Measurements from ENCODE around the gene DSCAM. TPM values are rescaled to one million over a fixed set of nuclear protein-coding genes. Genes with fewer than 3 reads are reported as not detected.

Gene DSCAM
- total and polyA plus RNA-seq, 10 of the 15 experiments (the other 5 are each of a cell fraction or from before 2014, with no cell fraction given), result not detected

DNA sequence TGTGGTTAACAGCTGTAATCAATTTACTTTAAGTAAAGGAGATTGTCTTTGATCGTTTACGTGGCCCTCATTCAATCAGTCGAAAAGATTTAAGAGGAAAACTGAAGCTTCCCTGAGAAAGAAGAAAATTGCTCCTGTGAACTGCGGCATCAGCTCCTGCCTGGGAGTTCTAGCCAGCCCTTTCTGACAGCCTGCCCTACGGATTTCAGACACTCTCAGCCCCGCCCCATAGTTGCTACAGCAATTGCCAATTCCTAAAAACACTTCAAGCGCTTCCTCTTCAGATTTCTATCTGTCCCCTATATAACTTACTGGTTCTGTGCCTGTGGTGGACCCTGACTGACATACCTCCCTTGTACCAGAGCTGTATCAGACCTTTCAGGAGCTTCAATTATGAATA is 277.6 kb downstream of the DSCAM start:
- 5% methylated on average over 7 of the region's 7 CpGs for WGBS (ENCODE audit: insufficient coverage, insufficient replicate concordance, low lambda C conversion rate, missing lambda C conversion rate)
- ChIA-PET CTCF (no interaction called here), POLR2A (no interaction called here), SMC1A (ENCODE audit: uncharacterized antibody, unreplicated experiment) (interaction anchor here (0.6 kb wide), 1 partner anchor 154 kb away, joined by 3 read pairs; no protein-coding TSS in a partner anchor), RAD21 (ENCODE audit: unreplicated experiment) (no interaction called here)
- Histone ChIP-seq H2AFZ (ENCODE audit: control insufficient read depth, low read depth, low read length) (no peak overlapping the region), H3K9me3 (replicated peaks; ENCODE audit: control insufficient read depth, insufficient read depth, low read length) (no peaks in the 10 kb centered on the region; the same call in 2 of the 3 replicates), H3K79me2 (ENCODE audit: control insufficient read depth, insufficient read depth, low read length) (no peaks in the 10 kb centered on the region), H3K27ac (ENCODE audit: control insufficient read depth, insufficient read depth) (no peak overlapping the region), H3K27me3 (replicated peaks in 1 of 2; ENCODE audit: control insufficient read depth in 2 of 2, insufficient read depth in 2 of 2, low read length in 1 of 2) (no peaks in the 10 kb centered on the region), H3K4me3 (no peak overlapping the region), H3K36me3 (ENCODE audit: control insufficient read depth in 2 of 2, insufficient read depth in 2 of 2, low read length in 1 of 2) (no peaks in the 10 kb centered on the region), H4K20me1 (ENCODE audit: control insufficient read depth, insufficient read depth) (no peaks in the 10 kb centered on the region), H3K9ac (ENCODE audit: control insufficient read depth, insufficient read depth, low read length) (no peak overlapping the region), H3K4me1 (ENCODE audit: control insufficient read depth, insufficient read depth, low read length) (no peaks in the 10 kb centered on the region), H3K4me2 (ENCODE audit: control insufficient read depth, insufficient read depth) (no peak overlapping the region)
- FAIRE-seq, result no peak
- TF ChIP-seq, protein P1, sequence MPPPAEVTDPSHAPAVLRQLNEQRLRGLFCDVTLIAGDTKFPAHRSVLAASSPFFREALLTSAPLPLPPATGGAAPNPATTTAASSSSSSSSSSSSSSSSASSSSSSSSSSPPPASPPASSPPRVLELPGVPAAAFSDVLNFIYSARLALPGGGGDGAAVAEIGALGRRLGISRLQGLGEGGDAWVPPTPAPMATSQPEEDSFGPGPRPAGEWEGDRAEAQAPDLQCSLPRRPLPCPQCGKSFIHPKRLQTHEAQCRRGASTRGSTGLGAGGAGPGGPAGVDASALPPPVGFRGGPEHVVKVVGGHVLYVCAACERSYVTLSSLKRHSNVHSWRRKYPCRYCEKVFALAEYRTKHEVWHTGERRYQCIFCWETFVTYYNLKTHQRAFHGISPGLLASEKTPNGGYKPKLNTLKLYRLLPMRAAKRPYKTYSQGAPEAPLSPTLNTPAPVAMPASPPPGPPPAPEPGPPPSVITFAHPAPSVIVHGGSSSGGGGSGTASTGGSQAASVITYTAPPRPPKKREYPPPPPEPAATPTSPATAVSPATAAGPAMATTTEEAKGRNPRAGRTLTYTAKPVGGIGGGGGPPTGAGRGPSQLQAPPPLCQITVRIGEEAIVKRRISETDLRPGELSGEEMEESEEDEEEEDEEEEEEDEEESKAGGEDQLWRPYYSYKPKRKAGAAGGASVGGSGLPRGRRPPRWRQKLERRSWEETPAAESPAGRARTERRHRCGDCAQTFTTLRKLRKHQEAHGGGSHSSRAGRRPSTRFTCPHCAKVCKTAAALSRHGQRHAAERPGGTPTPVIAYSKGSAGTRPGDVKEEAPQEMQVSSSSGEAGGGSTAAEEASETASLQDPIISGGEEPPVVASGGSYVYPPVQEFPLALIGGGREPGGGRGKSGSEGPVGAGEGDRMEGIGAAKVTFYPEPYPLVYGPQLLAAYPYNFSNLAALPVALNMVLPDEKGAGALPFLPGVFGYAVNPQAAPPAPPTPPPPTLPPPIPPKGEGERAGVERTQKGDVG (CRISPR knock-in tag; IDR thresholded peaks at IDR 0.05), result no peak
- TF ChIP-seq MXI1 (IDR thresholded peaks at IDR 0.05; ENCODE audit: low read depth, low read length), result no peak
- no peak for TF ChIP-seq YY1 (IDR thresholded peaks at IDR 0.05; ENCODE audit: low read depth, low read length)
- TF ChIP-seq RUNX3 (IDR thresholded peaks at IDR 0.05; ENCODE audit: low read length), result no peak
- no peak for TF ChIP-seq EED (IDR thresholded peaks at IDR 0.05; ENCODE audit: low read depth)
- DNase-seq (ENCODE audit: low read depth, low spot score), result no peak
- BruUV-seq (replicated peaks), result no TSS peak
- intact Hi-C loops (cut with micrococcal nuclease; ENCODE audit: unreplicated experiment) (no loop called here), in situ Hi-C loops (cut with MboI) (no loop called here)
- no peak for ATAC-seq

DNA sequence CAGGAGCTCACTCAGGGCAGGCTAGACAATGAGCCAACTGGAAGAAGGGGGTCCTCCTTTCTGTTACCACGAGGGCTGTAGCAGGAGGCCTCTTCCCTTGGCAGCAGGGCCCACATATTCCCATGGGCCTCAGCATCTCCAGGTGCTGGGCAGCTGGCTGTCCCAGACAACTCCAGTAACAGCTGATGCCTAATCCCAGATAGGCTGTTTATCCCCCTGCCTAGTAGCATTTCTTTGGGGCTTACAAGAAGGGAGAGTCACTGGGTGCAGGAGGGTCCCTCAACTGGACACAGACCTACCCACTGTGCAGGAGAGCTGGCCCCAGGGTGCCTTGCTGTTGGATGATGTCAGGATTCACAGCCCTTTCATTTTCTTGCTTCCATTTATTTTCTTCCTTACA is 278.2 kb downstream of the DSCAM start:
- ChIA-PET RAD21 (ENCODE audit: unreplicated experiment) (no interaction called here), POLR2A (no interaction called here), SMC1A (ENCODE audit: uncharacterized antibody, unreplicated experiment) (no interaction called here), CTCF (no interaction called here)
- ATAC-seq (no peak), FAIRE-seq (no peak), DNase-seq (ENCODE audit: low read depth, low spot score) (no peak)
- Histone ChIP-seq H3K9me3 (replicated peaks; ENCODE audit: control insufficient read depth, insufficient read depth, low read length) (no peaks in the 10 kb centered on the region; the same call in 2 of the 3 replicates), H3K4me1 (ENCODE audit: control insufficient read depth, insufficient read depth, low read length) (no peaks in the 10 kb centered on the region), H2AFZ (ENCODE audit: control insufficient read depth, low read depth, low read length) (no peak overlapping the region), H3K4me3 (no peak overlapping the region), H3K27me3 (replicated peaks in 1 of 2; ENCODE audit: control insufficient read depth in 2 of 2, insufficient read depth in 2 of 2, low read length in 1 of 2) (no peaks in the 10 kb centered on the region), H3K9ac (ENCODE audit: control insufficient read depth, insufficient read depth, low read length) (no peak overlapping the region), H3K27ac (ENCODE audit: control insufficient read depth, insufficient read depth) (no peak overlapping the region), H3K4me2 (ENCODE audit: control insufficient read depth, insufficient read depth) (no peak overlapping the region), H3K36me3 (ENCODE audit: control insufficient read depth in 2 of 2, insufficient read depth in 2 of 2, low read length in 1 of 2) (no peaks in the 10 kb centered on the region), H3K79me2 (ENCODE audit: control insufficient read depth, insufficient read depth, low read length) (no peaks in the 10 kb centered on the region), H4K20me1 (ENCODE audit: control insufficient read depth, insufficient read depth) (no peaks in the 10 kb centered on the region)
- 0% methylated on average over 1 of the region's 1 CpG for WGBS (ENCODE audit: insufficient coverage, insufficient replicate concordance, low lambda C conversion rate, missing lambda C conversion rate)
- BruUV-seq (replicated peaks), result no TSS peak
- intact Hi-C loops (cut with micrococcal nuclease; ENCODE audit: unreplicated experiment) (no loop called here), in situ Hi-C loops (cut with MboI) (no loop called here)
- TF ChIP-seq, protein P2, sequence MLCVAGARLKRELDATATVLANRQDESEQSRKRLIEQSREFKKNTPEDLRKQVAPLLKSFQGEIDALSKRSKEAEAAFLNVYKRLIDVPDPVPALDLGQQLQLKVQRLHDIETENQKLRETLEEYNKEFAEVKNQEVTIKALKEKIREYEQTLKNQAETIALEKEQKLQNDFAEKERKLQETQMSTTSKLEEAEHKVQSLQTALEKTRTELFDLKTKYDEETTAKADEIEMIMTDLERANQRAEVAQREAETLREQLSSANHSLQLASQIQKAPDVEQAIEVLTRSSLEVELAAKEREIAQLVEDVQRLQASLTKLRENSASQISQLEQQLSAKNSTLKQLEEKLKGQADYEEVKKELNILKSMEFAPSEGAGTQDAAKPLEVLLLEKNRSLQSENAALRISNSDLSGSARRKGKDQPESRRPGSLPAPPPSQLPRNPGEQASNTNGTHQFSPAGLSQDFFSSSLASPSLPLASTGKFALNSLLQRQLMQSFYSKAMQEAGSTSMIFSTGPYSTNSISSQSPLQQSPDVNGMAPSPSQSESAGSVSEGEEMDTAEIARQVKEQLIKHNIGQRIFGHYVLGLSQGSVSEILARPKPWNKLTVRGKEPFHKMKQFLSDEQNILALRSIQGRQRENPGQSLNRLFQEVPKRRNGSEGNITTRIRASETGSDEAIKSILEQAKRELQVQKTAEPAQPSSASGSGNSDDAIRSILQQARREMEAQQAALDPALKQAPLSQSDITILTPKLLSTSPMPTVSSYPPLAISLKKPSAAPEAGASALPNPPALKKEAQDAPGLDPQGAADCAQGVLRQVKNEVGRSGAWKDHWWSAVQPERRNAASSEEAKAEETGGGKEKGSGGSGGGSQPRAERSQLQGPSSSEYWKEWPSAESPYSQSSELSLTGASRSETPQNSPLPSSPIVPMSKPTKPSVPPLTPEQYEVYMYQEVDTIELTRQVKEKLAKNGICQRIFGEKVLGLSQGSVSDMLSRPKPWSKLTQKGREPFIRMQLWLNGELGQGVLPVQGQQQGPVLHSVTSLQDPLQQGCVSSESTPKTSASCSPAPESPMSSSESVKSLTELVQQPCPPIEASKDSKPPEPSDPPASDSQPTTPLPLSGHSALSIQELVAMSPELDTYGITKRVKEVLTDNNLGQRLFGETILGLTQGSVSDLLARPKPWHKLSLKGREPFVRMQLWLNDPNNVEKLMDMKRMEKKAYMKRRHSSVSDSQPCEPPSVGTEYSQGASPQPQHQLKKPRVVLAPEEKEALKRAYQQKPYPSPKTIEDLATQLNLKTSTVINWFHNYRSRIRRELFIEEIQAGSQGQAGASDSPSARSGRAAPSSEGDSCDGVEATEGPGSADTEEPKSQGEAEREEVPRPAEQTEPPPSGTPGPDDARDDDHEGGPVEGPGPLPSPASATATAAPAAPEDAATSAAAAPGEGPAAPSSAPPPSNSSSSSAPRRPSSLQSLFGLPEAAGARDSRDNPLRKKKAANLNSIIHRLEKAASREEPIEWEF (IDR thresholded peaks at IDR 0.05; ENCODE audit: insufficient replicate concordance, low read depth, low read length), result no peak
- TF ChIP-seq POLR2AphosphoS5 (IDR thresholded peaks at IDR 0.05; ENCODE audit: low read length) (no peak), SRF (IDR thresholded peaks at IDR 0.05; ENCODE audit: low read depth in 2 of 2, low read length in 2 of 2) (no peak)
- TF ChIP-seq, protein P3, sequence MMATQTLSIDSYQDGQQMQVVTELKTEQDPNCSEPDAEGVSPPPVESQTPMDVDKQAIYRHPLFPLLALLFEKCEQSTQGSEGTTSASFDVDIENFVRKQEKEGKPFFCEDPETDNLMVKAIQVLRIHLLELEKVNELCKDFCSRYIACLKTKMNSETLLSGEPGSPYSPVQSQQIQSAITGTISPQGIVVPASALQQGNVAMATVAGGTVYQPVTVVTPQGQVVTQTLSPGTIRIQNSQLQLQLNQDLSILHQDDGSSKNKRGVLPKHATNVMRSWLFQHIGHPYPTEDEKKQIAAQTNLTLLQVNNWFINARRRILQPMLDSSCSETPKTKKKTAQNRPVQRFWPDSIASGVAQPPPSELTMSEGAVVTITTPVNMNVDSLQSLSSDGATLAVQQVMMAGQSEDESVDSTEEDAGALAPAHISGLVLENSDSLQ (IDR thresholded peaks at IDR 0.05), result no peak

Measured in GM12878 (cell line).